Small intestine (tissue), 7 donors: ENCODE results near the gene SP3. TPM values are rescaled to one million over a fixed set of nuclear protein-coding genes. Genes with fewer than 3 reads are reported as not detected.
A peak's percentile ranks its signal among the peaks of the same experiment; 100 is the strongest.

Experiments
- DNase-seq, 2 donors: peaks; one replicate each; pipeline versions ENCODE4 v3.0.0 to v3.0.0-alpha.2; 2013
- FAIRE-seq: peaks from 2 replicates; lab custom pipeline; 2012; peaks lifted over from hg19 to GRCh38; lab: Jason Lieb, UNC
- H3K27ac ChIP-seq, 3 donors: one replicate each; pipeline ENCODE4 v1.5.1; 2013; ENCODE audit warnings: low read length in 2 of 3, mild to moderate bottlenecking in 2 of 3, control low read depth in 1 of 3, inconsistent platforms in 1 of 3, low read depth in 1 of 3, moderate library complexity in 1 of 3
- H3K27me3 ChIP-seq, 3 donors: one replicate each; pipeline ENCODE4 v1.6.1; 2013; ENCODE audit warnings: low read length in 3 of 3, inconsistent platforms in 1 of 3; ENCODE audit not compliant: control insufficient read depth in 3 of 3, insufficient read depth in 3 of 3
- H3K36me3 ChIP-seq, 3 donors: one replicate each; pipeline ENCODE4 v1.6.1; 2013; ENCODE audit warnings: low read length in 3 of 3, inconsistent platforms in 1 of 3, low read depth in 1 of 3, mild to moderate bottlenecking in 1 of 3, moderate library complexity in 1 of 3; ENCODE audit not compliant: control insufficient read depth in 3 of 3, insufficient read depth in 2 of 3
- H3K4me1 ChIP-seq, 3 donors: one replicate each; pipeline ENCODE4 v1.6.1; 2013; ENCODE audit warnings: low read length in 2 of 3, inconsistent platforms in 1 of 3, low read depth in 1 of 3, mild to moderate bottlenecking in 1 of 3, moderate library complexity in 1 of 3; ENCODE audit not compliant: control insufficient read depth in 3 of 3, insufficient read depth in 2 of 3
- H3K4me3 ChIP-seq, 3 donors: one replicate each; pipeline ENCODE4 v1.5.1; 2013; ENCODE audit warnings: low read length in 3 of 3, control low read depth in 1 of 3, inconsistent platforms in 1 of 3, low read depth in 1 of 3, mild to moderate bottlenecking in 1 of 3, moderate library complexity in 1 of 3
- H3K9me3 ChIP-seq, 2 donors: one replicate each; pipeline ENCODE4 v1.6.1; 2013; ENCODE audit warnings: low read depth in 1 of 2, low read length in 1 of 2; ENCODE audit not compliant: control insufficient read depth in 2 of 2, insufficient read depth in 1 of 2
- WGBS, 3 donors: extraction: QIAGEN DNeasy Blood & Tissue Kit; methylation state at CpG; one replicate each; pipeline ENCODE4 v1.1.7; 2013; 5-methylcytosine and 5-hydroxymethylcytosine counted together
- polyA plus RNA-seq, 4 donors: library from polyadenylated mRNA; stranded (reverse) in 3 of 4; unstranded in 1 of 4; fragments of 200-250 nt in 3 of 4; fragments of 120-200 nt in 1 of 4; gene quantifications; one replicate each; pipeline versions ENCODE4 v1.2.1 to v1.2.3, GENCODE V29; 2013
- donor health status: healthy with polysubstance abuse.
- donor health status: control.
- donor health status: control.
- donor health status: Bipolar disorder and iron deficiency.
- donor health status: healthy.

The SP3 gene
- polyA plus RNA-seq, 4 donors = 15.0 to 79.8 (median 19.1) TPM

DNA sequence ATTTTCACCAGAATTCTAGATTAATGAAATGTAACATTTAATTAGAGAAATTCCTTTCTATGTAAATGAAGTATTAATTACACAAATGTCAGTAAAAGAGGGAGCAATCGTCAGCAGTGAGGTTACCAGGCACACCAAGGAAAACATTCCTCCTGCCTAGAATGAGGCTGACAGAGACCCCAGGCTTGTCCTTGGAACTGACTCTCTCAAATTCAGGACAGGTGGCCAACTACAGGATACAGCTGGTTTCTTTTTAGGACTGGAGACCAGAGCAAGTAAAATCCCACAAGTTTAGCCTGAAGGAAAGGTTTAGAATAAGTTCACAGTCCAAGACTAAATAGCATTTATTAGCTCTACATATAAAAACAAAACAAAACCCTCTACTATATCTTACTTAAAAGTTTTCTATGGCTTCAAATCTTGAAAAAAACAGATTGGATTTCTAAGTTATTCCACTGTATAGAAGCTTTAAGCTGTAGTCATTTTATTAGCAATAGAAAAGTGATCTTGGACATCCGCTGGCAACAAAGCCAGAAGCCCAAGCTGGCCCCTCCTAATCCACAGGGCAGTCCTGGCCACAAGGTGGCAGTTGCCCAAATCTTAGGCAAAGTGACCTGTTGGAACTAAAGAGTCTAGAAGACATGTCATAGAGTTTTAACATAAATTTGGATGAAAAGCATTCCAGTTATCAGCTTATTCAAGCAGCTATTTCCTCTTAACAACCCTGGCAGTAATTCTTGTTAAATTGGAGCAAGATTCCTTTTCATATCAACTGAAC, 81.0 kb downstream of the SP3 start:
- 79 to 83% (median 81%) methylated on average over 2 of the region's 2 CpGs for WGBS, 3 donors
- H3K4me1 ChIP-seq = no peaks in the 10 kb centered on the region
- no peak overlapping the region for H3K27ac ChIP-seq
- H3K27me3 ChIP-seq = peaks cover 0 to 2% (median 0%) of the 10 kb centered on the region in 3 donors
- H3K9me3 ChIP-seq = peaks cover 0 to 10% of the 10 kb centered on the region in 2 donors
- peak; percentile 39 to 58 for DNase-seq
- no peaks in the 10 kb centered on the region for H3K36me3 ChIP-seq
- no peak overlapping the region for H3K4me3 ChIP-seq
- FAIRE-seq = no peak

DNA sequence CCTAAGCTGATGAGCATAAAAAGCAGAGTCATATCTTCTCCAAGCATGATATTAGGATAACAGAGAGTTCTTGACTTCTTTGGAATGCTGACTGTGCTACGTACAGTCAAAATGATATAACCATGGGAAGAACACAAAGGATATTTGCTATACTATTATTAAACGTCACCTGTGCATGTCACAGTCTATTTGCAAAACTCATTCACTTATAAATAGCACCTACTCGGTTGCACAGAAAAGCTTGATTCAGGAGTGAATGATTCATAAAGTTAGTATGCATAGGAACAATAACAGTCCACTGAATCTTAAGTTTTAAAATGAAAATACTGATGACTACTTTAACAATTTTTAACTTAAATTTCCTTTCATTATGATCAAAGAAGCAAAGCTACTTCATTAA, 83.3 kb downstream of the SP3 start:
- FAIRE-seq (no peak), DNase-seq (no peak)
- Histone ChIP-seq H3K27ac (no peak overlapping the region), H3K9me3 (no peaks in the 10 kb centered on the region), H3K4me3 (no peak overlapping the region), H3K4me1 (no peaks in the 10 kb centered on the region), H3K27me3 (peaks cover 0 to 2% (median 0%) of the 10 kb centered on the region in 3 donors), H3K36me3 (no peaks in the 10 kb centered on the region)
- 60 to 72% (median 68%) methylated on average over 3 of the region's 3 CpGs for WGBS, 3 donors

DNA sequence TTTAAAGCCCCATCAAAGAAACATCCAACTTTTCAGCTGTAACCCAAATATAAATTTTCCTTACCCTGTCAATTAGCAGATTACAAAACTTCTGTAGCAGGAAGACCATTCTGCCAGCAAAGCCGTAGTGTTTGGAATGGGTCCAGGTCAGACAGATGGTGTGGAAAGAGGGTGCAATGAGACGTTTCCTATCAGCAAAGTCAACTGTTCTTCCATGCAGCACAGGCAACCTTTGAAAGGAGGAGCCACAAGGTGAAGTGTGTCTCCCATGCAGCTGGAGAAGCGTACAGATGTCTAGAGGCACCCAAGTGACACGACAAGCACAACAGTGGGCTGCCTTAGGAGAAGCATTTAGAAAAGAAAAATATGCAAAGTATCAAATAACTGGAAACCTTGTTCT, 83.7 kb downstream of the SP3 start:
- Histone ChIP-seq H3K36me3 (no peaks in the 10 kb centered on the region), H3K27ac (no peak overlapping the region), H3K9me3 (no peaks in the 10 kb centered on the region), H3K27me3 (peaks cover 0 to 2% (median 0%) of the 10 kb centered on the region in 3 donors), H3K4me1 (no peaks in the 10 kb centered on the region), H3K4me3 (no peak overlapping the region)
- 6 to 26% (median 17%) methylated on average over 4 of the region's 4 CpGs for WGBS, 3 donors
- FAIRE-seq (no peak), DNase-seq (peak in 1 of 2 donors; percentile 19)

DNA sequence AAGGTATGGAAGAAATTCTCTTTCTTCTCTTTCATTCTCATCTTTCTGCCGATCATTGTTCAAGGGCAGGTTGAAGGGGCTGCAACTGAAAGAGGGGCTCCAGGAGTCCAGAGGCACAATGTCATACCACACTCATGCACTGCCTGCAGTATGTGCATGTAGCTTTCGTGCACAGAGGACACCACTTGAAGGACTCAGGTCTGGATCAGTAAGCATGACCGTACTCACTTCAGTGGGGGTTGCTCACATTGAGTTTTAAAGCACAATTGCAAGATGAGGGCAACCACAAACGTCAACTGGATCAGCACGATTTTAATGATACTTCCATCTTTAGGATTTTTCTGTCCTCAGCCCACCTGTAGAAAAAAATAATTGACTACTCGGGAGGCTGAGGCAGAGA, 84.6 kb downstream of the SP3 start:
- no peak for FAIRE-seq
- Histone ChIP-seq H3K36me3 (no peaks in the 10 kb centered on the region), H3K27ac (no peak overlapping the region), H3K27me3 (peaks cover 0 to 2% (median 0%) of the 10 kb centered on the region in 3 donors), H3K4me1 (no peaks in the 10 kb centered on the region), H3K4me3 (no peak overlapping the region), H3K9me3 (no peaks in the 10 kb centered on the region)
- 81 to 93% (median 90%) methylated on average over 6 of the region's 6 CpGs for WGBS, 3 donors
- DNase-seq = no peak

DNA sequence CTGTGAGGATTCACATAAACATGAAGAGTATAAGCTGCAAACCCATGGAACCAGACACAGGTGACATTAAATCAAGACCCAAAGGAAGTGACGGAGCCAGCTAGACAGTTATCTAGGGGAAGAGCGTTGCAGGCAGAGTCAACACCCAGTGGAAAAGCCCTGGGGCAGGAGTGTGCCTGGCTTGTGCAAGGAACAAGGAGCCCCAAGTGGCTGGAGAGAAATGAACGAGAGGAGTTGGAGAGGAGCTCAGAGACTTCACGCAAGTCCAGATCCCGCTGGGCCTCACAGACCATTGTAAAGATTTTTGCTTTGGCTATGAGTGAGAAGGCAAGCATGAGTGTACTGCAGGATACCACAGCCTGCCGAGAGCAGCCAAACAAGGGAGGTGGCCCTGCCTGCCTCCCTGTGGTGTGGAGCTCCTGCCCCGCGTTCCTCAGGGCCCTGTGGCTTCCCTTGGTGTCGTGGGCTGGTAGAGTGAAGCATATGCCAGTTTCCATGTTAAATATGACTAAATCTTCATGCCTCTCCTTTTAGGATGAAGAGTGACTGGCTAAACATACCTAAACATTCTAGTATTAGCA, 88.2 kb downstream of the SP3 start:
- H3K27me3 ChIP-seq = peaks cover 0 to 2% (median 0%) of the 10 kb centered on the region in 3 donors
- H3K4me3 ChIP-seq = no peak overlapping the region
- 90 to 94% (median 93%) methylated on average over 9 of the region's 9 CpGs for WGBS, 3 donors
- DNase-seq (no peak), FAIRE-seq (no peak)
- no peak overlapping the region for H3K27ac ChIP-seq
- no peaks in the 10 kb centered on the region for H3K9me3 ChIP-seq
- H3K36me3 ChIP-seq = no peaks in the 10 kb centered on the region
- no peaks in the 10 kb centered on the region for H3K4me1 ChIP-seq

DNA sequence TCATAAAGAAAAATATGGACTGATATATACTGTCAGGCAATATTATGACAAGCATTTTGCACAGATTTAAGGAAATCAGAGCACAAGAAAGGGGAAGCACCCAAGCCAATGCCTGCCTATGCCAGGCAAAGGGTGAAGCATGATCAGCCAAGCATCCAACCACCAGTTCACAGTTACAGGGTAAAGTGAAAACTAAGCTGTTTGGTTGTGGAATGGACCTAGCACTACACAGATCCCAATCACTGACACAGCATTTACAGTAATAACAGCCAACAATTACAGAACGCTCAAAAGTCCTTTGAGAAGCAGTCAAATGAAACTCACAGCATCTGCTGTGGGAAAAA, 90.3 kb downstream of the SP3 start:
- Histone ChIP-seq H3K27me3 (peaks cover 0 to 2% (median 0%) of the 10 kb centered on the region in 3 donors), H3K4me1 (no peaks in the 10 kb centered on the region), H3K27ac (no peak overlapping the region), H3K36me3 (no peaks in the 10 kb centered on the region), H3K4me3 (no peak overlapping the region), H3K9me3 (no peaks in the 10 kb centered on the region)
- FAIRE-seq = no peak
- 86 to 92% (median 92%) methylated on average over 1 of the region's 1 CpG for WGBS, 3 donors
- DNase-seq = no peak

DNA sequence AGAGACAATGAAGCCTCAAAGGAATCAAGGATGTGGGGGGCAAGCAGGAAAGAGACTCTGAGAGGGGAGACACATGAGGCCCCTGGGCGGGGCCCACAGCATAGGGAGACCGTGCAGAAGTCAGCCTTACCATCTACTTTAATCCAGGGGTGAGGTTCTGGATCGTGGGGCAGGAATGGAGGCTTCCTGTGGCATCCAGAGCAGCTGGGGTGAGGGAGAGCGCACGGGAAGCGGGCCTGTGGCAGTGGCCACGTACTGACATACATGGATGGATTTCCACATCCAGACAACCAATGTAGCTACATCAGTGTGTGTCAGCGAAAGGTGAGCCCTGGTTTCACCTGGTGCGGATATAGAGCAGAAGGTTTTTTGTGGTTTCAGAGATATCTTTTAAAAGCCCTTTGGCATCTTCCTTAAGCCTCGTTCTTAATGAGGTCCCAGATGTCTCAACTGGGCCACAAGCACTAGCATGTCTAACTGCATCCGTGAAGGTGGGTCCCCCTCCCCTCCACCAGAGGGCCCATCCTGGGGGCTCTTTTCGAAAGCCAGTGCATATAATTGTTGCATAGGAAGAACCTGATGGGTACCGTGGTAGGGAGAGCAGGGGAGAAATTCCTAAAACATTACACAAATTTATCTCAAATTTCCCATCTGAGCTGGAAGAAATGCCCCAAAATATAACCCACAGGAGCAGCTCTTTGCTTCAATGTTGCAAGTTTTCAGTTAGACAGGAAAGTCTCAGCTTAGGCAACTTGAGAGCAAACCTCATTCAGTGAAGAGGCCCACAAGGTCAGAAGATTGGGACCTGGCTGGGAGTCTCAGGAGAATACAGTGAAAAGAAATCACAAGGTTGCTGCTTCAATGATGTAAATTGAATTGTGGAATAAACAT, 90.9 kb downstream of the SP3 start:
- no peaks in the 10 kb centered on the region for H3K4me1 ChIP-seq
- DNase-seq (no peak), FAIRE-seq (no peak)
- H3K9me3 ChIP-seq = no peaks in the 10 kb centered on the region
- H3K36me3 ChIP-seq = no peaks in the 10 kb centered on the region
- H3K27me3 ChIP-seq = no peaks in the 10 kb centered on the region
- no peak overlapping the region for H3K27ac ChIP-seq
- 77 to 83% (median 79%) methylated on average over 13 of the region's 13 CpGs for WGBS, 3 donors
- no peak overlapping the region for H3K4me3 ChIP-seq

DNA sequence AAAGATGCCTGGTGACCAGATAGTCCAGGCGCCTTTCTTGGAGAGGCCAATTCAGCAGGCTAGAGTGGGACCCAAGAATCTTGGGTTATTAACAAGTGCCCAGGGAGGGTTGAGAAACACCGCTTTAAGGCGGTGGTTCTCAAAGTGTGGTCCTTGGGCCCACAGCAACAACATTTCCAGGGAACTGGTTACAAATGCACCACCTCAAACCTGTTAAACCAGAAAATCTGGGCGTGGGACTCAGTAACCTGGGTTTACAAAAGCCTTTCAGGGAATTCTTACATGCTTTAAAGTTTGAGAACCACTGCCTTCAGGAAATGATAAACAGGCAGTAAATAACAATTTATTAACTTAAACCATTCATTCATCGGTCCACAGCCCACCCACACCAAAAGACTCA, 92.5 kb downstream of the SP3 start:
- no peak overlapping the region for H3K4me3 ChIP-seq
- H3K27me3 ChIP-seq = no peaks in the 10 kb centered on the region
- DNase-seq (peak in 1 of 2 donors; percentile 45), FAIRE-seq (no peak)
- H3K4me1 ChIP-seq = no peaks in the 10 kb centered on the region
- H3K9me3 ChIP-seq = no peaks in the 10 kb centered on the region
- no peaks in the 10 kb centered on the region for H3K36me3 ChIP-seq
- no peak overlapping the region for H3K27ac ChIP-seq
- WGBS, 3 donors = 68 to 85% (median 74%) methylated on average over 5 of the region's 5 CpGs
